Stimulated activated CD8-positive, alpha-beta memory T cell treated with anti-CD3 and anti-CD28 coated beads, Interleukin-2, amount 100 ng/mL, for 48 hours (primary cell): Measurements from ENCODE around the gene UNC5B.

Experiments
- DNase-seq, 2 donors: peaks; one replicate each; pipeline ENCODE4 v3.0.0-alpha.2; 2020; ENCODE audit warnings: low read depth in 2 of 2

UNC5B gene

DNA sequence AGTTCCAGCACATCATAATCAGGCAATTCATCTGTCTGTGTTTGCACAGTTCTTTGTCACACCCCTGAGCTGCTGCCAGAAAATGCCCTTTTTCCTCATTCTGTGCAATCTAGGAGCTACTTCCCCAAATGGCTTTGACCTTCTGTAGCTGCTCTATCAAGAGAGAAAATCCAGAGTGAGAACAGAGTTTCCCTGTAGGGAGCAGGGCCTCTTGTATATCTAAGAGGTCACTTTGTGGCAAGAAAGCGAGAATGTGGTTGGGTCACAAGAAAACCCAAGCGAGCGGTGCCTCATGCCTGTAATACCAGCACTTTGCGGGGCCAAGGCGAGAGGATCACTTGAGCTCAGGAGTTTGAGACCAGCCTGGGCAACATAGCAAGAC is 131.0 kb downstream of the UNC5B start:
- DNase-seq: no peak

- no peak for DNase-seq
Measured at GRCh38 chr10:71344154-71344925, 132.0 kb downstream of the UNC5B start.

- DNase-seq: no peak
Measured at GRCh38 chr10:71344993-71345480, 132.7 kb downstream of the UNC5B start.

DNA sequence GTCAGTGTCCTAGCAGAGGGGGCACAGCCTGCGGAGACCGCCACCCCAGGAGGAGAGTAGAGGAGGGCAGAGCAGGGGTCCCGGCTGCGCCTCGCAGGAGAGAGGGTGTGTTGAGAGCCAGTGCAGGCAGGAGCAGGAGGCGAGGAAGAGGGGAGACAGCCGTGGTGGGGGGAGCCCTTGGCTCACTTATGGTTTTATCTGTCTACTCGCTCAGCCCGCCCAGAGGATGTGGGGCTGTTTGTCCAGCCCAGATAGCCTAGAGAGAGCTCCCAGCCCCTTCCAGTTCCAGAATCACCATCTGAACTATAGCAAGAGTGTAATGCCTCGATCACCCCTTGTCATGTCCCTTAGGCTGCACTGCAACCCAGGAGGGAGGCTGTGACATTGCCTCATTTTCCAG is 133.3 kb downstream of the UNC5B start:
- DNase-seq: no peak

GRCh38 chr10:71346731-71347130 is 134.4 kb downstream of the UNC5B start:
- no peak for DNase-seq

DNA sequence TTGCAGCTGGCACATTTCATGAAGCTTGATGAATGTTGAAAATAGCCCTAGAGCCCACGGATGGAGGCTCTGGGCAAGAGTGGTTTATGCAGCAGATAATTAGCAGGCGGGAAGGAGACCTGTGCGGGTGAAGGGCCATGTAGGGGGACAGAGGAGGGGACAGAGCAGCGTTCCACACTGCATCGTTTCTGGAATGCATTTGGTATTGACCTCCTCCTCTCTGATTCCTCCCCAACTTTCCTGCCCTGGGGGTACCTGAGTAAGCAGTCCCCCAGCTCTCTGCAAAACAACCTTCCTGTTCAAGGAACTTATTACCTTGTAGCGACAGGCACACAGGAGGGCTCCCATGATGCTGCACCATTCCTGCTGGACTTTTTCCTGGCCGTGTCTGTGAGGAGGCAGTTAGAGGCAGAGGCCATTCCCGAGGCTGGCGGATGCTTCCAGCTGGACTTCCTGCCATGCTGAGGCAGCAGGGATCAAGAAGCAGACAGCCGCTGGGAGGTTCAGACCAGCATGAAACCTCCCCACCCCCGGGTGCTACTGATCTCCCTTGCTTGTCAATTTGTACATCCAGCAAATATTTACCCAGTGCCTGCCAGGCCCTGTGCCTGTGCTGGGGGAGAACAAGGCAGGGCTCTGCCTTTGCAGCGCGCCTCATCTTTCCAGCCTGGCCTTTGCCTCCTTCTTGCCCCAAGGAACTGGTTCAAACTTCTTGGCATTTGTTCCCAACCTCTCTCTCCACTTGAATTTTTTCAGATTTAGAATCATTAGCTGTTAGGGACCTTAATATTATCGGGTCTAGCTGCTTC is 135.4 kb downstream of the UNC5B start:
- DNase-seq: no peak

DNA sequence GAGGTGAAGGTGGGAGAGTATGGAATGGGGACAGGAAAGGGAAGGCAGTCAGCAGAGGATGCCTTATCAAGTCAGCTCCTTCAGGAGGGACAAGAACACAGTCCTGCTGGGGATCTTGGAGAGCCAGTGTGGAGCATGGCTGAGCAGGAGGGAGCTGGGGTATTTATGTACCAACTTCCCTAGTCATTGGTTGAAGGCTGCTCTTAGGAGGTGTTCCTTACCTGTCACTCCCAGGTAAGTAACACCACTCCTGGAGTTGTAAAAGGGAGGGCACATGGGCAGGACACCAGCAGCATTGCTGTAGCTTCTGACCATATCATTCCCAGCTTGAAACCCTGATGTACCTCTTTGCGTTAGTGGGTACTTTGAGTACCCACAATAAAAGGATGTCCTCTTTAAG is 136.5 kb downstream of the UNC5B start:
- DNase-seq: no peak

DNA sequence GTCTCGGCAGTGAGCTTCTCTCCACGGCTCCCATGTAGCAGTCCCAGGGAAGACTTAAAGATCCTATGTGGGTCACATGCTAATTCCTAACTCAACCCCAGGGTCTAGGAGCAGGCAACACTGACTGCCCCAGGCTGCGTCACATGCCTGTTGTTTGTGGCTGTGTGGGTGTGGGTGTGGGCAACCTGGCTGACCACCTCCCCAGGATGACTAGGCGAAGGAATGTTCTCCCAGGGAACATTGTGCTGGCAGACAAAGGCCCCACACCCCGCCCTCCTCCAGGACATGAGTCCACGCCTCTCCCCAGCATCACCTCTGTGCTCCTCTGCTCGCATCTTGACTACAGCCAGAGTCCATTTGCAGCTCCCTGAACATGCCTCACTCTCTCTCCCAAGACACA is 137.0 kb downstream of the UNC5B start:
- no peak for DNase-seq

- DNase-seq: no peak
Measured at GRCh38 chr10:71351087-71351486, 138.7 kb downstream of the UNC5B start.

DNA sequence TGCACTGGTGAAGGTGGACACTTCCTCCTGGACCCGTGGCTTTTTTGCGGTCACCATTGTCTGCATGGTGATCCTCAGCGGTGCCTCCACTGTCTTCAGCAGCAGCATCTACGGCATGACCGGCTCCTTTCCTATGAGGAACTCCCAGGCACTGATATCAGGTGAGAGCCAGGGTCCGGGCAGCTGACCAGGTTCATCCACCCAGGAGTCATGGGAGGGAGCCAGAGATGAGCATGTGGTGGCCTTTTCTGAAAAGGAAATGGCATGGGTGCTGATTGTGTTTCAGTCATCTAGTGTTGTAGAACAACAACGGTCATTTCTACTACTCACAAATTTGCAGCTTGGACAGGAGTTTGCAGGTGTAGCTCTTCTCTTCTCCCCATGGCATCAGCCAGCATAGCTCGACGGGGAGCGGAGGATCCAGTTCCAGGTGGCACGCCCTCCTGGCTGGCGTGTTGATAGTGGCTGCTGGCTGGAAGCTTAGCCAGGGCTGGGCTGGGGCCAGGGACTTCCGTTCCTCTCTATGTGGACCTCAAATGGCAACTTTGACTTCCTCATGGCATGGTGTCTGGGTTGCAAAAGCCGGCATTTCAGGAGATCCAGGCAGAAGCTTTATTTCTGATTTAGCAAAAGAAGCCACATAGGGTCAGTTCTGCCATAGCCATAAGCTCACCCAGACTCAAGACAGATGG is 139.4 kb downstream of the UNC5B start:
- no peak for DNase-seq
